GM18526 (cell line): ENCODE measurements around the gene ZNF333.
"Not testable (repeated sequence)": the region's sequence is repeated elsewhere in the genome, so short reads cannot be mapped to it uniquely, and the experiment has no call there.

ENCODE experiments used
- POLR2A ChIP-seq: IDR thresholded peaks from 3 replicates; pipeline ENCODE4 v1.6.1; 2011; ENCODE audit not compliant: insufficient read length; ENCODE audit errors: extremely low read depth

ZNF333 gene

DNA sequence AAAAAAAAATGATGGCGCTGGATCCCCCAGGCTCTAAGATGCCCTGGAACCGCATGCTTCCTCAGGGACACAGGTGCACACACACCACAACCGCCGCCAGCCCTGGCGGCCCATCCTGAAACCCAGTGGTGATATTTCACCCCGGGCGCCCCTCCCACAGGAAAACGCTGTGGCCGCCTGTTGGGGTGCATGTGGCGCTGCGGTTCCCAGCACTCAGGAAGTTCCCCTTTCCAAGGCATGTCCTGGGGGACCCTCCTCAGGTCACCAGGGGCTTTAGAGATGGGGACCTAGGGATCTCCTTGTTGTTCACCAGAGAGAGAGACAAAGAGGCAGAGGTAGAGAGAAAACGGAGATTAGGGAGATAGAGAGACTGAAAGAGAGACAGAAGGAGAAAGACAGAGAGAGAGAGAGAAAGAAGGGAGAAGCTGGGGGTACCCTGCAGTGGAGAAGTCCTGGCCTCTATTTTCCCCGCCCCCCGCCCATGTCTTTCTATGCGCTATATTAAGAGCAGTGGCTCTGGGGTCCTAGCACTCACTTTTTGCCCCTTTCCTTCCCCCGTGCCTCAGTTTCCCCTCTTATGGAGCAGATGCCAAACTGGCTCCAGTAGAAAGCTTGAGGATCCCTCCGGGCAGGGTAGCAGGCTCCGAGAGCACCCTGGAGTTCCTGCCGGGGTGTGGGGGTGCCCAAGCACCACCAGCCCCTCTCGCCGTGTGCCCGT is 86.2 kb downstream of the ZNF333 start:
- TF ChIP-seq POLR2A = no peak

DNA sequence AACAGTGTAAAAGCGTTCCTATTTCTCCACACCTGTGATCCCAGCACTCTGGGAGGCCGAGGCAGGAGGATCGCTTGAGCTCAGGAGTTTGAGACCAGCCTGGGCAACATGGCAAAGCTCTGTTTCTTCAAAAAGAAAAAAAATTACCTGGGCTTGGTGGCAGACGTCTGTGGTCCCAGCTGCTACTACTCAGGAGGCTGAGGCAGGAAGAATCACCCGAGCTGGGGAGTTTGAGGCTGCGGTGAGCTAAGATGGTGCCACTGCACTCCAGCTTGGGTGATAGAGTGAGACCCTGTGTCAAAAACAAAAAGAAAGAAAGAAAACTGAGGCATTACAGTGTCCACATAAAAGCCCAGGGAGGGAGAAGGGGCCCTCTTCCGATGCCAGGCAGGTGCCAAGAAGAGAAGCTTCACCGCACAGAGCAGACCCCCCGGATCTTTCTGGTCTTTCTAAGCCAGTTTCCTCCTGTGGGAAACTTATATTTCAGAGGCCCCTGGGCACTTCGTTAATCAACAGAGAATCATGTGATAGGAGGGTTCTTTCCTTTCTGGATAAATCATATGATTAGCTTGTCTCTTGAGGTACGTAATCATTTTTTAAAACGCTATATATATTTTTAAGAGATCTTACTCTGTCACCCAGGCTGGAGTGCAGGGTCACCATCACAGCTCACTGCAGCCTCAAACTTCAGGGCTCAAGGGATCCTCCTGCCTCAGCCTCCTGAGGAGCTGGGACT is 88.4 kb downstream of the ZNF333 start, which contains the start of gene ADGRE2:
TSS of gene ADGRE2 (minus strand) at position 451 of the 736 bp plus-strand sequence. CDS start 1,804 bp downstream, outside the sequence.
- not testable (repeated sequence) for TF ChIP-seq POLR2A

DNA sequence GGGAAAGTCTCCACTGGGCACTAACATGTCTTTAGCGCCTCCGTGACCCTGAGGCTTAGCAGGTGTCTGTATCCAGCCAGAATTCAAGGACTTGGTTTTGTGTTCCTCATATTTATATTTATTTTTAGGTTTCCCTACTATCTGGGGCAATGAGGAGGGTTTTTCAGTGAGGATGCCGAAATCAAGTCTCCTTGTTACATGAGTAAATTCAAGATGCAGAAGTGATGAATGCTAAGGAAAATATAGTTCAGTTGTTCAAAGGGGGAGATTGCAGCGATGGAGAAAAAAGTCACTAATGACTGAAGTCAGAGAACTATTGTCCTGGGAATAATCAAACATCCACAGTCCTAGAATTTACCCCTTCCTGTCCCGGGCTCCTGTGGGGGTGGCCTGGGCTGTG is 89.3 kb downstream of the ZNF333 start:
- TF ChIP-seq POLR2A = no peak

DNA sequence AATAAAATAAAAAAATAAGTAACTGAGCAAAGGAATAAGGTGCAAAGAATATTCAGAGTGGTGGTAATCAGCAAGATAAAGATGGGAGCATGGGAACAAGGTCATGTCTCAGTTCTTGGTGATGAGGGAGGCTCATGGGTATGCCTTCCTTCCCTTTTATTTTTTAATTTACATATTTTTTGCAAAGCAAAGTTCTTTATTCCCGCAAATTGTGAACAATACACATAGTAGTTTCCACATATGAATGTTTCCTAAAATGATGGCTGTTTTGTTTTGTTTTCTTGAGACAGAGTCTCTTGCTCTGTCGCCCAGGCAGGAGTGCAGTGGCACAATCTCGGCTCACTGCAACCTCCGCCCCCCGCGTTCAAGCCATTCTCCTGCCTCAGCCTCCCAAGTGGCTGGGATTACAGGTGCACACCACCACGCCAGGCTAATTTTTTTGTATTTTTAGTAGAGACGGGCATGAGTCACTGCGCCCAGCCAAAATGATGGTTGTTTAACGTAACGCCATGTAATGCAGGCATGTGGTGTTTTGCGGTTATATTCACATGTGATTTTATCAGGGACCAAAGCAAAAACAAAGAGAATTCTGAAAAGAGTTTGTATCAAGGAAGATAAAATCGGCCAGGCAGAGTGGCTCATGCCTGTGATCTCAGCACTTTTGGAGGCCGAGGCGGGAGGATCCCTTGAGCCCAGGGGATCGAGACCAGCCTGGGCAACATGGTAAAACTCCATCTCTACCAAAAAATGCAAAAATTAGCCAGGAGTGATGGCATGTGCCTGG is 93.0 kb downstream of the ZNF333 start:
- no peak for TF ChIP-seq POLR2A
